ENCODE results near the gene SKIC8.

Gene SKIC8

DNA sequence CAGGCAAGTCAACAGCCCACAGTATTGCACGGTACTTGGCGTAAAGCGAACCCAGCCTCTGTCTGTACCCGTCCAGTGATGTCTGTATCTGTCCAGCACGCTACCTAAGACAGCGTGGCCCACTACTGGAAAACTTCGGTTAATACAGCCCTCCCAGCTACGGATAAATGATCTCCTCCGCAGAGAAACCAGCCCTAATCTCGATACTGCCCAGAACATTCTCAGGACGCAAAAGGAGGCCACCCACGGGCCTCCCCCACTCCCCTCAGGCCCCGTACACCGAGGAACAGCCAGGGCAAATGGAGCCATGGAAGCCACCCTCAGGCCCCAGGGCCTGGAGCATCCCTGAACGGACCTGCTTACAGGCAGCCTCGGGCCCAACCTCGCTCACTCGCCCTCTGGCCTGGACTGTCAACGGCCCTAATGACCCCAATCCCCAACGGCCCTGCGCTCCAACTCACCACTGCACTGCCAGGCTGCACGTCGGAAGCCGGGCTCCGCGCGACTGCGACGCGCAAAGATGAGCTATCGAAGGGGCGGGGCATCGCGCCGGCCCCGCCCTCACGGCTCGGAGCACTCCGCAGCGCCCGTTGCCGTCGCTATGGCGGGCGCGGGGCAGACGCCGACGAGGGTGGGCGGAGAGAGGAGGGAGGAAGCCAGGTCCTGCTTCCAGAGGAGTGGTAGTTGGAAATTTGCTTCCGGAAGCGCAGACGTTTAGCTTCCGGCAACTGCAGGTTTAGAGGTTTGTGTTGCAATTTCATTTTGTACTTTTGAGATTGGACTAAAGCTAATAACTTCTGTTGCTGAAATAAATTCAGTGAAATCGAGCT lies at the start of gene SKIC8:
TSS of gene SKIC8 (minus strand) at position 509 of the 830 bp plus-strand sequence. CDS start 3,923 bp downstream, outside the sequence.
- H3K4me3 ChIP-seq (ENCODE audit: low read depth, low read length): peak within 1 kb of the TSS; percentile 99

- no peak overlapping the region for H3K4me3 ChIP-seq (ENCODE audit: low read depth, low read length)
Measured at GRCh38 chr15:78347586-78348543, 48.5 kb upstream of the SKIC8 start.

DNA sequence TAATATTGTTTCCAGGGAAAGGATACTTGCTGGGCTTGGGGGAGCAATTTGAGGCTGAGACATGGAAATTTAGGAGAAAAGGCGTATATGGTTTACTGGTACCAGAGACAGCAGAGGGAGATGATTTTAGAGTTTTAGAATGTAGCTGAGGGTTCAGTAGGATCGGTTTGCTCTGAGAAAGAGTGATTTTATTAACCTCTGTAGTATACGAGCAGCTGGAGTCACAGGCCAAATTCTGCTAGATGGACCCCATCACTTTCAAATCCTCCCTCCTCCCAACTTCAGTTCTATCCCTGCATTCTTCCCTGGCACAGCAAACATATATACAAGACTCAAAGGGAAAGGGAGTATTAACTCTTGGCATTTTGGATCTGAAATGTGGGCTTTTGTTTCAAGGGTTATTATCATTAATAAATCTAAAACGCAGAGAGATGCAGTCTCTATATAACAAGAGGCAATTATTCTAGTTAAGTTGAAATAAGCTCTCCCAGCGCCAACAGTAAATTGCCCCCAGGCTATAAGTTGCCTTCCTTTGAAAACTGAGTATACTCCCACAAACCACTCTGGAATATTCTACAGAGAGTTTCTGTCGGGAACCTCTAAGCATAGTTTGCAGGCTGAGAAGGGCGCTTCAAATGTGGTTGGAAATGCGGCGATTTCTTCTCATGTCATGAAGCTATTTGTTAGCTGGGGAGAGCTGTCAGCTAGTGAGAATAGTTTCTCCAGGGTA lies 46.2 kb upstream of the SKIC8 start:
- no peak overlapping the region for H3K4me3 ChIP-seq (ENCODE audit: low read depth, low read length)

DNA sequence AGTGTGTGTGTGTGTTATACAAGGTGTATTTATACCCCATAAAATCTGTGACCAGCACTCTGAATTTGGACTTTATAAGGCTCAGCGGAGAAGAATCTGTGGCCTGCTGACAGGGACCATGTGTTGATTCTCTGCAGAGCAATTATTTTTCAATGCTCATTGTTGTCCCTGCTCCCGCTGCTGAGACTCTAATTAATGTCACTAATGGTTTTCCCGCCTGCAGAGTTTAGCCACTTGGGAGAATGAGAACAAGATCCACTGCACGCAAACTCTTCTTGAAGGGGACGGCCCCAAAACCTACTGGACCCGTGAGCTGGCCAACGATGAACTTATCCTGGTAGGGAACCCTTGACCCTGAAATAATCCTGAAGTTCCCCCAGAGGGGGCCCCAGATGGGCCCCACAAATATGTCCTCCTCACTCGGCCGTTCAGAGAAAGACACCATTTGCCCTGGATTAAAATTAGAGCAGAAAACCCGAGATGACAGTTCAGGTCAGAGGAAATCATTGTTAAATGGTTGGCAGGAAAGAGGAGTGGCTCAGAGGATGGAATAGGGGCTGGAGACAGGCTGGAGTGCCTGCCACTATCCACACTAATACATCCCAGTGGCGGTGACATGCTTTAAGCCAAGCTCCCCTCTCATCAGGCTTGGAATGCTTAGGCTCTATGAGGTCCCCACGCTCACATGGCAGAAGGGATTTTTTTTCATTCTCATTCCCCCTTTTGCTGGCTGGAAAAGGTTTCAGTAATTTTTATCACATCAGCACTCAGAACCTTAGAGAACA lies 44.1 kb upstream of the SKIC8 start:
- H3K4me3 ChIP-seq (ENCODE audit: low read depth, low read length): no peak overlapping the region

GRCh38 chr15:78342021-78342420 lies 42.6 kb upstream of the SKIC8 start:
- H3K4me3 ChIP-seq (ENCODE audit: low read depth, low read length): no peak overlapping the region

DNA sequence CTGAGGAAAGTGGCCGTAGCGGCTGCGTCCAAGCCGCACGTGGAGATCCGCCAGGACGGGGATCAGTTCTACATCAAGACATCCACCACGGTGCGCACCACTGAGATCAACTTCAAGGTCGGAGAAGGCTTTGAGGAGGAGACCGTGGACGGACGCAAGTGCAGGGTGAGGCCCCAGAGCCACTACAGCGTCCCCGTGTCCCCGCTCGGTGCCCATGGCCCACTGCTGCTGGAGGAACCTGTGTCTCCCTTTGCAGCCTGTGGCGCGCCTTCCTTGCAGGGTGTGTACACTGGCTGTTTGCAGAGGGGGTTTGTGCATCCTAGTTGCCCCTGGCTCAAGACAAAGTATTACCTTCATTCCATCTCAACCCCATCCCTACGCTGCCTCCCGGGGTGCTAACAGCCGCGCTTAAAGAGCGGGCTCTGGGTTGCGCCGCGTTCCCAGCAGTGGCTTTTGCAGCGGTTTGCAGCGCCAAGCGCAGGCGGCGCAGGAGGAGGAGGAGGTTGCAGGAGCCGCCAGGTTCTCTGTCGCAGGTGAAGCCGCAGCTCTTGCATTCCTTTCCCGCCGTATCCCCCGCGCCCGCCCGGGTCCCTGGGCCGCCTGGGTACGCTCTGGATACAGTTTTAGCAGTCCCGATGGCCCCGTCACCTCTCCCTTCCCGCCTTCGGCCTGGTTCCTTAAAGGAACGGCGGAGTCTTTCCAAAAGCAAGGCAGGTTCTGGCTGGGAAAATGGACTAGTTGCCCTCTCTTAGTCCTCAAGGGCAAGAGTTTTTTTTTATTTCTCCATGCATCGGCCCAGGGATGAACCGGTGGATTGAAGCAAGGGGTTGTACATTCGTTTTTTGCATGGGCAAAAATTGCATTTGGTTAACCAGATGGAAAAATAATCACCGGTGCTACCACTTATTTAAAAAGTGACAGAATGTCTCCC lies 41.9 kb upstream of the SKIC8 start:
- peak overlapping the region; percentile 60 for H3K4me3 ChIP-seq (ENCODE audit: low read depth, low read length)

- H3K4me3 ChIP-seq (ENCODE audit: low read depth, low read length): peak within 1 kb of the TSS; percentile 60
Measured at GRCh38 chr15:78340231-78341056, 41.0 kb upstream of the SKIC8 start, which contains the start of gene CRABP1. Gene CRABP1 (plus strand): TSS chr15:78340353. CDS start chr15:78340429, 76 bp downstream.

DNA sequence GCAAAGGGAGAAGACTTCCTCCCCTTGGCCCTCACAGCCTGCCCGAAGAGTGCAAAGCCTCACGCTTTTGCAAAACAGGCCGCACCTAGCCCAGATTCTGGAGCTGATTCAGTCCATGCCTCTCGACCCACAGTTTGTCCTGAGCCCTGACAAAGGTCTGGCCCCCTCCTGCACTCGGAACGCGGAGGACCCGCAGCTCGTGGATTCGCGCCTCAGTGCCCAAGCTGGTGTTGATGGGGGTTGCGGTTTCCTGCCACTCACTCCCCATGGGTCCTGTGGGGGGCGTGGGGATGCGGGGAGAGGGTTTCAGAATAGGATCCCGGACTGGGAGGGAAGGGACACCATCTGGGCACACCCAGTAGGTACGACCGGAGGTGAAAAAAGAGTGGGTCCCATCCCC lies 40.1 kb upstream of the SKIC8 start:
- peak overlapping the region; percentile 33 for H3K4me3 ChIP-seq (ENCODE audit: low read depth, low read length)

DNA sequence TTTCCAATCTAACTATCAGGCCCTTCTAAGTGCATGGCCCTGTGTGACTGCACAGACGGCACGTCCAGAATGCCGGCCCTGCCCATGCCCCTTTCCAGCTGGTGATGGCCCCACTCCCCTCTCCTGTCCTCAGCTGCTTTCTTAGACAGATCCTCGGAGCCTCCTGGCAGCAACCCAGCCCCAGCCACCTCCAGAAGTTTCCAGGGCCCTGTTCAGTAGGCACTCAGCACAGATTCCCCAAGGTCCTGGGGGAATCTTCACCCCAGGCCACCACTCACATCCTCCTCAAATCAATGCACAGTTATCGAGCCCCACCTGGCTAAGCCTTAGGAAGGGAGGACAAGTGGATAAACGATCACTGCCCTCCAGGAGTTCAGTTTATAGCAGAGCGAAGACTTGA lies 39.4 kb upstream of the SKIC8 start:
- no peak overlapping the region for H3K4me3 ChIP-seq (ENCODE audit: low read depth, low read length)

GRCh38 chr15:78335985-78336384 lies 36.6 kb upstream of the SKIC8 start:
- no peak overlapping the region for H3K4me3 ChIP-seq (ENCODE audit: low read depth, low read length)

DNA sequence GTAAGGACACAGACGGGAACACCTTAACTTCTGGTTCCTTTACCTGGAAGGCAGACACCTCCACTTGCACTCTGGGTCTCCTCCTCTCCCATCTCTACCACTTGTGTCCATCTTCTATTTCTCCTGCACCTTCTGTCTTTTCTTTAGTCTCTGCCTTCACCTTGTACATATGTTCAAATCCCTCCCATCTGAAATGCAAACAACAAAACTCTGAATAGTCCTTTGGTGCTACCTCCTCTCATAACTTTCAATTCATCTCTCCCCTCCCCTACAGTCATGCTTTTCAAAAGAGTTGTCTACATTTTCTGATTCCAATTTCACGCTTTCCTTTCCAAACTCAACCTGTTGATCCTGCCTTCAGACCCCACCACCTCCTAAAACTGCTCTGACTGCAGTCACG lies 35.4 kb upstream of the SKIC8 start:
- H3K4me3 ChIP-seq (ENCODE audit: low read depth, low read length): no peak overlapping the region

DNA sequence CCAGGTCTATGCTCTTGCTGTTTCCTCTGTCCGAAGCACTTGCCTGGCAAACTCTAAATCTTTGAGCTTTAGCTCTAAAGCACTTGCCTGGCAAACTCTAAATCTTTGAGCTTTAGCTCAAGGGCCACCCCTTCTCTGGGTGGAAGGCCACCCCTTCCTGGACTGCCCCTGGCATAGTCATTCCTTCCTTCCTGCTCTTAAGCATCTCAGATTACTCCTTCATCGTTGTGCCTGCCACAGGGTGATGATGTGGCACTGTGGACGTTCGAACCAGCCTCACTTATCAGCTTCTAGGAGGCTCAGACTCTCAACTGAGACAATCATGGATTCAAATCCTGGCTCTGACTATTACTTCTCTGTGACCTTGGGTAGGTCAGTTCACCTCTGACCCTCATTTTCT lies 30.2 kb upstream of the SKIC8 start:
- no peak overlapping the region for H3K4me3 ChIP-seq (ENCODE audit: low read depth, low read length)

DNA sequence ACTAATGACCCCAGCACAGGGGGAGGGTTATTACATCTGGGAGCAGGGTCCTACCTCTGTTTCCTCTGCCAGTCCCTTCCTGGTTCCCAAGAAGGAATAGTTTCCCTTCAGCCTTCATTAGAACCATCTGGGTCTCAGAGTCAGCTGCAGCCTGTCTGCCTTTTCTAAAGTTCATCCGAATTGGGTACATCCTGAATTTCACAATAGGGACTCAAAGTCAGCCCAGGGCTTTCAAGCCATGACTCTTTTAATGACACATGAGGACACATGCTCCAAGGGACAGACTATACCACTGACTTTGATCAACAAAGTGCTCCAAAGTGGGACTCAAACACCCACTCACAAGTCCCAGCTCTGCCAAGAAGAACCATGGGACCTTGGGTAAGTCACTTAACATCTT lies 28.1 kb upstream of the SKIC8 start:
- no peak overlapping the region for H3K4me3 ChIP-seq (ENCODE audit: low read depth, low read length)

GRCh38 chr15:78325092-78325843 lies 25.9 kb upstream of the SKIC8 start:
- no peak overlapping the region for H3K4me3 ChIP-seq (ENCODE audit: low read depth, low read length)

GRCh38 chr15:78324144-78324543 lies 24.7 kb upstream of the SKIC8 start:
- no peak overlapping the region for H3K4me3 ChIP-seq (ENCODE audit: low read depth, low read length)

- no peak overlapping the region for H3K4me3 ChIP-seq (ENCODE audit: low read depth, low read length)
Measured at GRCh38 chr15:78323693-78324092, 24.3 kb upstream of the SKIC8 start.

GRCh38 chr15:78322724-78323521 lies 23.5 kb upstream of the SKIC8 start:
- H3K4me3 ChIP-seq (ENCODE audit: low read depth, low read length): no peak overlapping the region

Data from iPS-11a (cell line).